ENCODE data around the gene CPED1.
"Not testable (repeated sequence)": the region's sequence is repeated elsewhere in the genome, so short reads cannot be mapped to it uniquely, and the experiment has no call there.

CPED1 gene

GRCh38 chr7:121017586-121017985 is 29.1 kb downstream of the CPED1 start:
- no peak for DNase-seq (ENCODE audit: low read depth in 4 of 4, low spot score in 1 of 4)

- DNase-seq (ENCODE audit: low read depth in 4 of 4, low spot score in 1 of 4) = no peak
Observed at GRCh38 chr7:121019018-121019417, 30.5 kb downstream of the CPED1 start.

GRCh38 chr7:121020249-121020988 is 31.9 kb downstream of the CPED1 start:
- no peak for DNase-seq (ENCODE audit: low read depth in 4 of 4, low spot score in 1 of 4)

GRCh38 chr7:121020989-121021969 is 32.8 kb downstream of the CPED1 start:
- no peak for DNase-seq (ENCODE audit: low read depth in 4 of 4, low spot score in 1 of 4)

- no peak for DNase-seq (ENCODE audit: low read depth in 4 of 4, low spot score in 1 of 4)
Observed at GRCh38 chr7:121023194-121023593, 34.7 kb downstream of the CPED1 start.

GRCh38 chr7:121023683-121024511 is 35.4 kb downstream of the CPED1 start:
- no peak for DNase-seq (ENCODE audit: low read depth in 4 of 4, low spot score in 1 of 4)

GRCh38 chr7:121024611-121025010 is 36.1 kb downstream of the CPED1 start:
- no peak for DNase-seq (ENCODE audit: low read depth in 4 of 4, low spot score in 1 of 4)

GRCh38 chr7:121026159-121026558 is 37.6 kb downstream of the CPED1 start:
- DNase-seq (ENCODE audit: low read depth in 4 of 4, low spot score in 1 of 4) = no peak

- no peak for DNase-seq (ENCODE audit: low read depth in 4 of 4, low spot score in 1 of 4)
Observed at GRCh38 chr7:121026577-121027111, 38.1 kb downstream of the CPED1 start.

- no peak for DNase-seq (ENCODE audit: low read depth in 4 of 4, low spot score in 1 of 4)
Observed at GRCh38 chr7:121027761-121028669, 39.5 kb downstream of the CPED1 start.

GRCh38 chr7:121029302-121029701 is 40.8 kb downstream of the CPED1 start:
- no peak for DNase-seq (ENCODE audit: low read depth in 4 of 4, low spot score in 1 of 4)

GRCh38 chr7:121030308-121030707 is 41.8 kb downstream of the CPED1 start:
- DNase-seq (ENCODE audit: low read depth in 4 of 4, low spot score in 1 of 4) = no peak

- no peak for DNase-seq (ENCODE audit: low read depth in 4 of 4, low spot score in 1 of 4)
Observed at GRCh38 chr7:121032645-121033460, 44.3 kb downstream of the CPED1 start.

- no peak for DNase-seq (ENCODE audit: low read depth in 4 of 4, low spot score in 1 of 4)
Observed at GRCh38 chr7:121034929-121035328, 46.4 kb downstream of the CPED1 start.

- not testable (repeated sequence) for DNase-seq (ENCODE audit: low read depth in 4 of 4, low spot score in 1 of 4)
Observed at GRCh38 chr7:121036776-121037175, 48.3 kb downstream of the CPED1 start.

GRCh38 chr7:121037329-121037728 is 48.8 kb downstream of the CPED1 start:
- DNase-seq (ENCODE audit: low read depth in 4 of 4, low spot score in 1 of 4) = not testable (repeated sequence)

- no peak for DNase-seq (ENCODE audit: low read depth in 4 of 4, low spot score in 1 of 4)
Observed at GRCh38 chr7:121037957-121038716, 49.6 kb downstream of the CPED1 start.

Data from stimulated activated CD4-positive, alpha-beta T cell treated with anti-CD3 and anti-CD28 coated beads, Interleukin-1b, Interleukin-23, amount 100 ng/mL, for 24 hours (primary cell).